ENCODE data around the gene AFAP1. TPM values are rescaled to one million over a fixed set of nuclear protein-coding genes. Genes with fewer than 3 reads are reported as not detected.

AFAP1 gene
- polyA plus RNA-seq, 1 donor (not counting 4 experiments of a cell fraction or from before 2014, with no cell fraction given) = 7.6 TPM

DNA sequence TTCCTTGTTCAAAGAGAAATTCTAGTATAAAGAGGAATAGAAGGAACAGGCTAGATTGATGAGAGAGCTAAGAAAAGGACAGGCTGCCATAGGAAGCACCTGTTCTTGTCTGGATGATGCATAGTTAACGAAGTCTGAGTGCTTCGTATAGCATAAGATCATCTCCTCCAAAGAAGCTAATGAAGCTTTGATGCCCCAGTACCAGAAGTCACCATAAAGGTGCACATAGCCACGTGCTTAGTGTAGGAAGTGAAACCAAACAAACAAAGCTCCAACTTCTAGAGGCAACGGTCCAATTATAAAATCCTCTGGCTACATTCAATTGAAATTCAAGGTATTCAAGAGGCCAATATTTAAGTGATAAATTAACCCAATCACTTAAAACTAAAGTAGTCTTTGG lies 31.0 kb downstream of the AFAP1 start:
- Histone ChIP-seq H3K4me3 (ENCODE audit: control insufficient read depth in 2 of 3, extremely low read depth in 1 of 3, insufficient read depth in 2 of 3, low read depth in 1 of 3, low read length in 3 of 3) (no peak overlapping the region), H3K4me2 (ENCODE audit: control insufficient read depth, extremely low read depth, insufficient read depth, low read depth, low read length) (no peak overlapping the region), H4K20me1 (ENCODE audit: control insufficient read depth, extremely low read depth, insufficient read depth, low read length) (peaks cover 4% of the 10 kb centered on the region), H2AFZ (ENCODE audit: control insufficient read depth, low read length) (no peak overlapping the region), H3K79me2 (ENCODE audit: control insufficient read depth, insufficient read depth, low read length) (peaks cover 88% of the 10 kb centered on the region), H3K9me1 (ENCODE audit: control insufficient read depth, extremely low read depth, insufficient read depth, low read length) (no peaks in the 10 kb centered on the region), H3K9ac (ENCODE audit: control insufficient read depth, extremely low read depth, insufficient read depth, low read length) (no peak overlapping the region), H3K36me3 (ENCODE audit: control insufficient read depth in 2 of 2, extremely low read depth in 1 of 2, insufficient read depth in 2 of 2, low read length in 2 of 2) (peaks cover 0 to 2% of the 10 kb centered on the region in 2 experiments), H3K27me3 (ENCODE audit: control insufficient read depth, extremely low read depth, insufficient read depth, low read length) (no peaks in the 10 kb centered on the region), H3K9me3 (ENCODE audit: control insufficient read depth, low read depth, low read length) (no peaks in the 10 kb centered on the region), H3K4me1 (ENCODE audit: control insufficient read depth, extremely low read depth, insufficient read depth, low read length) (peaks cover 3% of the 10 kb centered on the region), H3K27ac (ENCODE audit: control insufficient read depth, insufficient read depth, low read length) (no peak overlapping the region)
- no peak for TF ChIP-seq CTCF (optimal IDR thresholded peaks at IDR 0.05 in 1 of 3, IDR thresholded peaks at IDR 0.05 in 1 of 3, conservative IDR thresholded peaks at IDR 0.05 in 1 of 3; ENCODE audit: extremely low read depth in 1 of 3, insufficient read depth in 2 of 3, low read length in 3 of 3)
- dilution Hi-C loops (cut with MboI; ENCODE audit: extremely low pct_ligation_motif_present, low sequenced_read_pairs) = no loop called here
- FAIRE-seq = no peak
- no peak for DNase-seq (ENCODE audit: low read depth, low spot score)

DNA sequence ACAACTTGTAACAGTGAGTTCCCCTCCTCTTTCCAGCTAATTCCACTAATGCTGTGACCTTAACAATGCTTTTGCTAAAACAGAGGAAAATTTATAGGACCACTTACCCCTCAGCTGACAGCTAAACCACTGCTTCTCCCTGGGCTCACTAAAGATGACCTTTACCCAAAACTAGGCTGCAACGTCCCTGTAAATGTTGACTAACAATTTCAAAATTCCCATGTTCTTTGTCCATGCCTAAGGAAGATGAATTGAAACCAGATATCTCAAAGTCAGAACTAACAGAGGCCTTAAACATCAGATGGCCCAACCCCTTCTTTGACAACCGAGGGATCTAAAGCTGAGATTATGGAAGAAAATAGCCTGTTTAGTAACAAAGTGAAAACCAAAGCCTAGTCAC lies 32.5 kb downstream of the AFAP1 start:
- Histone ChIP-seq H3K79me2 (ENCODE audit: control insufficient read depth, insufficient read depth, low read length) (peaks cover 84% of the 10 kb centered on the region), H3K9ac (ENCODE audit: control insufficient read depth, extremely low read depth, insufficient read depth, low read length) (no peak overlapping the region), H3K4me3 (ENCODE audit: control insufficient read depth in 2 of 3, extremely low read depth in 1 of 3, insufficient read depth in 2 of 3, low read depth in 1 of 3, low read length in 3 of 3) (no peak overlapping the region), H2AFZ (ENCODE audit: control insufficient read depth, low read length) (no peak overlapping the region), H3K36me3 (ENCODE audit: control insufficient read depth in 2 of 2, extremely low read depth in 1 of 2, insufficient read depth in 2 of 2, low read length in 2 of 2) (peaks cover 0 to 2% of the 10 kb centered on the region in 2 experiments), H4K20me1 (ENCODE audit: control insufficient read depth, extremely low read depth, insufficient read depth, low read length) (peaks cover 4% of the 10 kb centered on the region), H3K4me1 (ENCODE audit: control insufficient read depth, extremely low read depth, insufficient read depth, low read length) (peaks cover 3% of the 10 kb centered on the region), H3K9me1 (ENCODE audit: control insufficient read depth, extremely low read depth, insufficient read depth, low read length) (no peaks in the 10 kb centered on the region), H3K4me2 (ENCODE audit: control insufficient read depth, extremely low read depth, insufficient read depth, low read depth, low read length) (no peak overlapping the region), H3K27me3 (ENCODE audit: control insufficient read depth, extremely low read depth, insufficient read depth, low read length) (no peaks in the 10 kb centered on the region), H3K9me3 (ENCODE audit: control insufficient read depth, low read depth, low read length) (no peaks in the 10 kb centered on the region), H3K27ac (ENCODE audit: control insufficient read depth, insufficient read depth, low read length) (no peak overlapping the region)
- no peak for FAIRE-seq
- no peak for DNase-seq (ENCODE audit: low read depth, low spot score)
- dilution Hi-C loops (cut with MboI; ENCODE audit: extremely low pct_ligation_motif_present, low sequenced_read_pairs) = no loop called here
- TF ChIP-seq EZH2 (IDR thresholded peaks at IDR 0.05; ENCODE audit: low read length) (no peak), CTCF (optimal IDR thresholded peaks at IDR 0.05 in 1 of 3, IDR thresholded peaks at IDR 0.05 in 1 of 3, conservative IDR thresholded peaks at IDR 0.05 in 1 of 3; ENCODE audit: extremely low read depth in 1 of 3, insufficient read depth in 2 of 3, low read length in 3 of 3) (no peak)
